Activated gamma-delta T cell treated with anti-CD3 and anti-CD28 coated beads, Interleukin-2, amount 50 U/mL, for 16 hours (primary cell): ENCODE results near the gene ATG2A.

ENCODE experiments used
- DNase-seq: peaks from one replicate; pipeline ENCODE4 v3.0.0-alpha.2; 2020; ENCODE audit warnings: low read depth

Gene ATG2A

GRCh38 chr11:64870176-64870892 lies 46.7 kb downstream of the ATG2A start:
- no peak for DNase-seq

GRCh38 chr11:64869571-64870175 lies 47.3 kb downstream of the ATG2A start:
- DNase-seq = no peak

GRCh38 chr11:64868904-64869570 lies 48.0 kb downstream of the ATG2A start:
- DNase-seq = no peak

- no peak for DNase-seq
These were observed 49.1 kb downstream of the ATG2A start for GRCh38 chr11:64867748-64868462.

GRCh38 chr11:64866173-64866491 lies 50.9 kb downstream of the ATG2A start:
- no peak for DNase-seq

GRCh38 chr11:64865286-64866172 lies 51.5 kb downstream of the ATG2A start:
- no peak for DNase-seq

- DNase-seq = no peak
These were observed 52.3 kb downstream of the ATG2A start for GRCh38 chr11:64864473-64865285.

- DNase-seq = no peak
These were observed 52.9 kb downstream of the ATG2A start for GRCh38 chr11:64864135-64864472.

- no peak for DNase-seq
These were observed 53.5 kb downstream of the ATG2A start for GRCh38 chr11:64863391-64864060.

- DNase-seq = no peak
These were observed 54.0 kb downstream of the ATG2A start for GRCh38 chr11:64862987-64863390.

GRCh38 chr11:64861227-64861975 lies 55.6 kb downstream of the ATG2A start:
- no peak for DNase-seq

- DNase-seq = no peak
These were observed 57.2 kb downstream of the ATG2A start for GRCh38 chr11:64859542-64860414.

GRCh38 chr11:64858467-64859263 lies 58.3 kb downstream of the ATG2A start:
- DNase-seq = no peak

- no peak for DNase-seq
These were observed 59.5 kb downstream of the ATG2A start for GRCh38 chr11:64857485-64857884.

- no peak for DNase-seq
These were observed 60.4 kb downstream of the ATG2A start for GRCh38 chr11:64856382-64857227.

GRCh38 chr11:64855596-64856304 lies 61.3 kb downstream of the ATG2A start:
- DNase-seq = no peak
